ENCODE results near the gene UCN2.

Gene UCN2

DNA sequence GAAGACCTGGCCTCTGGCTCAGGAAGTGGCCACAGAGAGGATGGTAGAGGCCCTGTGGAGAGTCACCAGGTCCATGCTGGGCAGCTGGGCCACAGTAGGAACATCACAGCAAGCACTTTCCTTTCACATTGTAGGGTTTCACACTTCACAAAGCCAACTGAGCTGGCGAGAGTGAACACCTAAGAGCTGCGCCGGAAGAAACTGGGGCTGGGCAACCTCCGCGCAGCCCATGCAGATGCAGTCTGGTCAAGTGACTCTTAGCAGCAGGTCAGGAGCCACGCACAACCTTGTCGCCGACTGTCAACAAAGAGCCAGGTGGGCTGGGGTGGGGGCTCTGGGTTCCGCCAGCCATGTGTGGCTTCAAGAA lies 44.3 kb downstream of the UCN2 start:
- TF ChIP-seq, protein P1, sequence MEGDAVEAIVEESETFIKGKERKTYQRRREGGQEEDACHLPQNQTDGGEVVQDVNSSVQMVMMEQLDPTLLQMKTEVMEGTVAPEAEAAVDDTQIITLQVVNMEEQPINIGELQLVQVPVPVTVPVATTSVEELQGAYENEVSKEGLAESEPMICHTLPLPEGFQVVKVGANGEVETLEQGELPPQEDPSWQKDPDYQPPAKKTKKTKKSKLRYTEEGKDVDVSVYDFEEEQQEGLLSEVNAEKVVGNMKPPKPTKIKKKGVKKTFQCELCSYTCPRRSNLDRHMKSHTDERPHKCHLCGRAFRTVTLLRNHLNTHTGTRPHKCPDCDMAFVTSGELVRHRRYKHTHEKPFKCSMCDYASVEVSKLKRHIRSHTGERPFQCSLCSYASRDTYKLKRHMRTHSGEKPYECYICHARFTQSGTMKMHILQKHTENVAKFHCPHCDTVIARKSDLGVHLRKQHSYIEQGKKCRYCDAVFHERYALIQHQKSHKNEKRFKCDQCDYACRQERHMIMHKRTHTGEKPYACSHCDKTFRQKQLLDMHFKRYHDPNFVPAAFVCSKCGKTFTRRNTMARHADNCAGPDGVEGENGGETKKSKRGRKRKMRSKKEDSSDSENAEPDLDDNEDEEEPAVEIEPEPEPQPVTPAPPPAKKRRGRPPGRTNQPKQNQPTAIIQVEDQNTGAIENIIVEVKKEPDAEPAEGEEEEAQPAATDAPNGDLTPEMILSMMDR (IDR thresholded peaks at IDR 0.05; ENCODE audit: low read depth, low read length) = no peak
- H3K4me3 ChIP-seq (ENCODE audit: low read depth, low read length) = no peak overlapping the region

DNA sequence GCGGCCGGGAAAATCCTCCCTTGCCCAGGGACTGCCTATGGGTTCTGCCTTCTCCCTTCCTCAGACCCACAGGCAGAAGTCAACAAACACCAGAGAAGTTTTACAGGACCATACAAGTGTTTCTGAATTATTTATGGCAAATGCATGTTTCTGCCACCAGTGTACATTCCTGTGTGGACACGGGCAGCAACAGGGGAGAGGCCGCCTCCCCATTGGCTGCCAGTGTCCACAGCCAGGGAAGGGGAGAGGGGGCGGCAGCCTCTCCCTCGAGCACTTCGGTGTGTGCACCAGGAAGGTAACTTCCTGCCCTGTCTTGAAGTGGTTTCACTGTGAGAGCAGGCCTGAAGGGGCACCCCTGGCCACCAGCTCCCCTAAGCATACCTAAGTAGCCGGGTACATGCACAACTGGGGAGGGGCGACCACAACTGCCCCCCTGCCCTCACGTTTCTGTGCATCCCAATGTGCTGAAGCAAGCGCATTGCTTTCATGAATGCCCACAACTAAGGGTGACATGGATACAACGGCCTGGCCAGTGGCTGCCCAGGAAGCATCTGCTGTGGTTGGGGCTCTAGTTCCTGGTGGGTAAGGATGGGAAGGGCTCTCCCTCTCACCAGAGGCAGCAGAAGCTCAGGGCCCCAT lies 44.8 kb downstream of the UCN2 start:
- no peak overlapping the region for H3K4me3 ChIP-seq (ENCODE audit: low read depth, low read length)

DNA sequence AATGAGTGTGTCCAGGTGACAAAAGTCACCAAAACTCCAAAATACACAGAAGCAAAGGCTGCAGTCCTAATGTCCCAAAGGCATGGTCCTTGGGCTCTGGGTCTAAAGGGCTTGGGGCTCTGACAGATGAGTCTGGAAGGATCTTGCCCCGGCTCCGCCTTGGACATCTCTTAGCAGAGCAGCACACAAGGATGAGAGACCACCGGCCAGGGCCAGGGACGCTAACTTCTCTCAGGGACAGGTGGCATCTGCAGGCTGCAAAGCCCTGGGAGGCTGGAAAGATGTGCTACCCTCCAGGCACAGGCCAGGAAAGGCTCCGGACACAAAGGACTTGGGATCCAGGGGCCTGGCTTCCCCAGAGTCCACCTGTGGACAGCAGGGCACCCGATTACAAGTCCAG lies 45.5 kb downstream of the UCN2 start:
- TF ChIP-seq, protein P1 (IDR thresholded peaks at IDR 0.05; ENCODE audit: low read depth, low read length) = no peak

More for the DNA sequence above, 44.8 kb downstream of the UCN2 start:
- TF ChIP-seq, protein P1 (IDR thresholded peaks at IDR 0.05; ENCODE audit: low read depth, low read length) = no peak

DNA sequence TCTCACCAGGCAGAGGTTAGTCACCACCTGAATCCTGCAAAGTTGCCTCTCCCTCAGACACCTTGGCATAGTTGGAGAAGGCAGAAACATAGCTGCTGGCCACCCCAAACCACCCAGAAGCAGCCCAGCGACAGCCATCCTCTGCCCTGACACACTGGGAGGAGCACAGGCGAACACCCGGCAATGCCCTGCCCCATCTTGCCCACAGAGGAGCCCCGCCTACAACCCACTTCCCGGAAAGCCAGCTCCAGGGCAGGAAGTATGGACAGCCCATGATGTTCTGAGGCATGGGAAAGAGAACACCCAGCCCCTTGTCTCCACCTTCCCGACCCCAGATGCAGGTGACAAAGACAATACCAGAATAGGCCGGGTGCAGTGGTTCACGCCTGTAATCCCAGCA lies 47.0 kb downstream of the UCN2 start:
- H3K4me3 ChIP-seq (ENCODE audit: low read depth, low read length) = no peak overlapping the region
- TF ChIP-seq, protein P1 (IDR thresholded peaks at IDR 0.05; ENCODE audit: low read depth, low read length) = no peak

More for the DNA sequence above, 45.5 kb downstream of the UCN2 start:
- no peak overlapping the region for H3K4me3 ChIP-seq (ENCODE audit: low read depth, low read length)

DNA sequence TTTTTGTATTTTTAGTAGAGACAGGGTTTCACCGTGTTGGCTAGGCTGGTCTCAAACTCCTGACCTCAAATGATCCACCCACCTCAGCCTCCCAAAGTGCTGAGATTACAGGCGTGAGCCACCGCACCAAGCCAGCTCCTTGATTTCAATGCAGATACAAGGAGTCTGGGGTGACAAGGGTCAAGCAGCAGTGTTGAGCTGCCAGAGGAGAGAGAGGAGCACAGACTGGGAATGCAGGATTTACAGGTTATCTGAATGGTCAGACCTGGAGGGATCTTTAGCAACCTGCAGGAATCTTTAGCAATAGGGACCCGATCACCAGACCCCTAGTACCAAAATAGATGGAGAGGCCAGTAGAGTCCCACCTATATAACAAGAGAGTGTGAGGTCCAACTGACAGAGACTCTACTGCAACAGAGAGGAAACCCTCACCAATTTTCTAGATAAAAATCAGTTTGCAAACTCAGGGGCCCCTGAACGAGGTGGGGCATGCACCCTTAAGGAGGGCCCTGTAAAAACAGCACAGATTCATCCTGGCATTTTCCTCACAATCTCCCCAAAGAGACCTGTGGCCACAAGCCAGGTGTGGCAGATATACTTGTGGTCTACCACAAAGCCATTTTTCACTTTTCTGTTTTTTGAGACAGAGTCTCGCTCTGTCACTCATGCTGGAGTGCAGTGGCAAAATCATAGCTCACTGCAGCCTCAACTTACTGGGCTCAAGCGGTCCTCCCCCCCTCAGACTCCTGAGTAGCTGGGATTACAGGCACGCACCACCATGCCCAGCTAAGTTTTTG lies 49.0 kb downstream of the UCN2 start:
- no peak overlapping the region for H3K4me3 ChIP-seq (ENCODE audit: low read depth, low read length)
- TF ChIP-seq, protein P1 (IDR thresholded peaks at IDR 0.05; ENCODE audit: low read depth, low read length) = no peak
